HCT116 (cell line): ENCODE data around the gene EPHA4. TPM values are rescaled to one million over a fixed set of nuclear protein-coding genes. Genes with fewer than 3 reads are reported as not detected.

Source experiments
- ATAC-seq: fragments of 200-7000 bp; cut with Tn5 transposase; 2 replicates; pipeline ENCODE4 v1.9.1; 2020; ENCODE audit warnings: mild to moderate bottlenecking, moderate library complexity
- BruUV-seq: library from RNA; stranded (reverse); fragments of 400-500 nt; replicated peaks from 2 replicates; lab custom pipeline; 2021; lab: Mats Ljungman, UMichigan
- CTCF ChIA-PET: fragments of 300-600 bp; sonication (Branson Sonifier 250); formaldehyde crosslinking; loops from one replicate; lab custom pipeline; 2021; ENCODE audit warnings: antibody characterized with exemption; lab: Charles Lee
- POLR2A ChIA-PET: fragments of 300-600, 350-600 bp; sonication (Branson Sonifier 250); formaldehyde crosslinking; loops from one replicate; lab custom pipeline; 2021; ENCODE audit warnings: antibody characterized with exemption; lab: Charles Lee
- RAD21 ChIA-PET, 2 experiments: fragments of 300-600 bp; sonication (Branson Sonifier 250); formaldehyde crosslinking; loops; one replicate each; lab custom pipeline; 2023; ENCODE audit warnings: low total read pairs in 2 of 2; ENCODE audit not compliant: uncharacterized antibody in 2 of 2, unreplicated experiment in 2 of 2, low non-redundant PET in 1 of 2; lab: Charles Lee
- DNase-seq: peaks from one replicate; pipeline ENCODE4 v3.0.0-alpha.2; 2010; ENCODE audit warnings: low read depth, low spot score
- H2AFZ ChIP-seq: fragments of 200-600 bp; shearing (Covaris generic), sonication (generic); 2 replicates; pipeline ENCODE4 v1.6.1; 2017; ENCODE audit warnings: low read depth, mixed run types, mixed read lengths, antibody characterized with exemption, low read length; ENCODE audit not compliant: poor library complexity, severe bottlenecking
- H3K27ac ChIP-seq: 2 replicates; pipeline ENCODE4 v1.5.1; 2012; ENCODE audit warnings: low read depth, low read length
- H3K27me3 ChIP-seq: fragments of 200-600 bp; sonication (generic); 2 replicates; pipeline ENCODE4 v1.6.1; 2016; ENCODE audit warnings: mixed run types, low read length, mixed read lengths; ENCODE audit not compliant: insufficient read depth
- H3K36me3 ChIP-seq, 2 experiments: fragments of 200-500 bp in 1 of 2; fragments of 200-600 bp in 1 of 2; sonication (Bioruptor generic) in 1 of 2; sonication (generic) in 1 of 2; 2 replicates each; pipeline versions ENCODE4 v1.5.1 to v1.6.1; 2014 to 2016; ENCODE audit warnings: low read length in 2 of 2, inconsistent platforms in 1 of 2, mixed read lengths in 1 of 2, mixed run types in 1 of 2; ENCODE audit not compliant: insufficient read depth in 2 of 2, control insufficient read depth in 1 of 2
- H3K4me1 ChIP-seq, 2 experiments: fragments of 200-600 bp in 1 of 2; sonication (generic) in 1 of 2; 2 replicates each; pipeline versions ENCODE4 v1.5.1 to v1.6.1; 2012 to 2017; ENCODE audit warnings: low read length in 2 of 2, inconsistent platforms in 1 of 2, mild to moderate bottlenecking in 1 of 2, mixed read lengths in 1 of 2, mixed run types in 1 of 2, moderate library complexity in 1 of 2; ENCODE audit not compliant: insufficient read depth in 2 of 2, control insufficient read depth in 1 of 2
- H3K4me2 ChIP-seq: fragments of 200-600 bp; sonication (generic); 2 replicates; pipeline ENCODE4 v1.6.1; 2017; ENCODE audit warnings: mixed run types, low read length, mixed read lengths
- H3K4me3 ChIP-seq, 2 experiments: fragments of 200-600 bp in 1 of 2; sonication (generic) in 1 of 2; replicated peaks in 1 of 2; 2 replicates each; pipeline ENCODE4 v1.5.1; 2011 to 2016; ENCODE audit warnings: low read length in 2 of 2, control low read depth in 1 of 2, low read depth in 1 of 2, mild to moderate bottlenecking in 1 of 2, mixed read lengths in 1 of 2, mixed run types in 1 of 2
- H3K79me2 ChIP-seq: fragments of 200-600 bp; sonication (generic); 2 replicates; pipeline ENCODE4 v1.6.1; 2017; ENCODE audit warnings: mild to moderate bottlenecking, mixed run types, low read length, moderate library complexity, mixed read lengths; ENCODE audit not compliant: insufficient read depth
- H3K9ac ChIP-seq: fragments of 200-600 bp; sonication (generic); 2 replicates; pipeline ENCODE4 v1.6.1; 2016; ENCODE audit warnings: low read length, mixed read lengths
- H3K9me2 ChIP-seq: fragments of 200-600 bp; sonication (generic), shearing (Covaris generic); 2 replicates; pipeline ENCODE4 v1.6.1; 2017; ENCODE audit warnings: mixed run types, mild to moderate bottlenecking, moderate library complexity; ENCODE audit not compliant: insufficient read depth
- H3K9me3 ChIP-seq, 2 experiments: fragments of 200-500 bp in 1 of 2; fragments of 200-600 bp in 1 of 2; sonication (Bioruptor generic) in 1 of 2; sonication (generic) in 1 of 2; 2 replicates each; pipeline ENCODE4 v1.6.1; 2014 to 2017; ENCODE audit warnings: low read length in 2 of 2, mixed read lengths in 2 of 2, inconsistent platforms in 1 of 2, low read depth in 1 of 2, mild to moderate bottlenecking in 1 of 2, mixed run types in 1 of 2, moderate library complexity in 1 of 2; ENCODE audit not compliant: control insufficient read depth in 1 of 2, insufficient read depth in 1 of 2
- H4K20me1 ChIP-seq: fragments of 200-600 bp; sonication (generic), shearing (Covaris generic); 2 replicates; pipeline ENCODE4 v1.6.1; 2017; ENCODE audit warnings: mixed run types, mild to moderate bottlenecking, moderate library complexity; ENCODE audit not compliant: insufficient read depth
- CBX3 ChIP-seq: IDR thresholded peaks from 2 replicates; pipeline ENCODE4 v1.6.1; 2012; ENCODE audit warnings: low read depth
- EGR1 ChIP-seq: IDR thresholded peaks from 2 replicates; pipeline ENCODE4 v1.6.1; 2012; ENCODE audit warnings: low read depth
- FOSL1 ChIP-seq: IDR thresholded peaks from 2 replicates; pipeline ENCODE4 v1.6.1; 2012; ENCODE audit warnings: low read depth
- JUND ChIP-seq: IDR thresholded peaks from 2 replicates; pipeline ENCODE4 v1.6.1; 2012
- POLR2AphosphoS5 ChIP-seq: IDR thresholded peaks from 2 replicates; pipeline ENCODE4 v1.6.1; 2011; ENCODE audit warnings: mild to moderate bottlenecking, low read depth, low read length, moderate library complexity
- SIN3A ChIP-seq: IDR thresholded peaks from 2 replicates; pipeline ENCODE4 v1.6.1; 2012; ENCODE audit warnings: low read depth
- SP1 ChIP-seq: IDR thresholded peaks from 2 replicates; pipeline ENCODE4 v1.6.1; 2012; ENCODE audit warnings: low read depth
- SRF ChIP-seq: IDR thresholded peaks from 2 replicates; pipeline ENCODE4 v1.6.1; 2012; ENCODE audit warnings: low read depth
- YY1 ChIP-seq: IDR thresholded peaks from 2 replicates; pipeline ENCODE4 v1.6.1; 2011; ENCODE audit warnings: low read length, low read depth, moderate library complexity, mild to moderate bottlenecking; ENCODE audit not compliant: insufficient replicate concordance; ENCODE audit errors: extremely low read depth
- ZFX ChIP-seq: fragments of 450-650 bp; IDR thresholded peaks from 2 replicates; pipeline ENCODE4 v1.6.1; 2017
- ZNF274 ChIP-seq: fragments of 200-500 bp; sonication (Bioruptor generic); IDR thresholded peaks from 2 replicates; pipeline ENCODE4 v1.6.1; 2014; ENCODE audit warnings: mild to moderate bottlenecking, low read depth, low read length, inconsistent platforms
- intact Hi-C: fragments of 100-400 bp; cut with micrococcal nuclease; formaldehyde crosslinking; loops from 2 replicates; pipeline ENCODE4 v1.10.0; 2022
- total RNA-seq: library from RNA; stranded (reverse); gene quantifications from one replicate; pipeline ENCODE4 v1.2.1, GENCODE V29; 2021; ENCODE audit not compliant: unreplicated experiment
- TF ChIP-seq, protein P1 (sequence below): IDR thresholded peaks from 2 replicates; pipeline ENCODE4 v1.6.1; 2011; ENCODE audit warnings: mild to moderate bottlenecking, low read length, moderate library complexity; ENCODE audit not compliant: insufficient replicate concordance; ENCODE audit errors: extremely low read depth

The EPHA4 gene
- total RNA-seq, 1 experiment from 2014 or later, result 3.5 TPM

DNA sequence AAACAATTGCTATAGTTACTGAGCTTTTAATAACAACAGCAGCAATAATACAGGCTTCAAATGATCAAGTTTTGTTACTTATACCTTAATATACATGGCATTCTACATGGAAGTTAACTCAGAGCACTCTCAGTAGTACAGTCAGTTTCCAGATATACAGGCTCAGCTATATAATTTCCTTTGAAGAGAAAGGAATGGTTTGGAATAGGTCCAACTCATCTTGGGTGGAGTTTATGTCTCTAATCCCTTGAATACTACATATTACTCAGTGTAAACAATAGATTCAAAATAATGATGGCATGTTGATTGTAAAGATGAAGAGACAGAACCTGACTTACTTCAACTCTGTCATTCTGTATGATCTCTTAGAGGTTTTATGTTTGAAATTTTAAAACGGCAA lies 174.9 kb downstream of the EPHA4 start:
- Histone ChIP-seq H2AFZ (no peak overlapping the region), H3K36me3 (no peaks in the 10 kb centered on the region), H3K27ac (no peak overlapping the region), H3K4me1 (no peaks in the 10 kb centered on the region), H3K9me2 (no peaks in the 10 kb centered on the region), H3K9ac (no peak overlapping the region), H3K9me3 (no peaks in the 10 kb centered on the region), H3K4me2 (no peak overlapping the region), H3K4me3 (no peak overlapping the region), H3K79me2 (no peaks in the 10 kb centered on the region), H4K20me1 (no peaks in the 10 kb centered on the region), H3K27me3 (peaks cover 3% of the 10 kb centered on the region; the same call in 1 of the 2 replicates)
- RAD21 ChIA-PET, result no interaction called here
- POLR2A ChIA-PET, result no interaction called here
- no peak for TF ChIP-seq SP1
- TF ChIP-seq, protein P1, sequence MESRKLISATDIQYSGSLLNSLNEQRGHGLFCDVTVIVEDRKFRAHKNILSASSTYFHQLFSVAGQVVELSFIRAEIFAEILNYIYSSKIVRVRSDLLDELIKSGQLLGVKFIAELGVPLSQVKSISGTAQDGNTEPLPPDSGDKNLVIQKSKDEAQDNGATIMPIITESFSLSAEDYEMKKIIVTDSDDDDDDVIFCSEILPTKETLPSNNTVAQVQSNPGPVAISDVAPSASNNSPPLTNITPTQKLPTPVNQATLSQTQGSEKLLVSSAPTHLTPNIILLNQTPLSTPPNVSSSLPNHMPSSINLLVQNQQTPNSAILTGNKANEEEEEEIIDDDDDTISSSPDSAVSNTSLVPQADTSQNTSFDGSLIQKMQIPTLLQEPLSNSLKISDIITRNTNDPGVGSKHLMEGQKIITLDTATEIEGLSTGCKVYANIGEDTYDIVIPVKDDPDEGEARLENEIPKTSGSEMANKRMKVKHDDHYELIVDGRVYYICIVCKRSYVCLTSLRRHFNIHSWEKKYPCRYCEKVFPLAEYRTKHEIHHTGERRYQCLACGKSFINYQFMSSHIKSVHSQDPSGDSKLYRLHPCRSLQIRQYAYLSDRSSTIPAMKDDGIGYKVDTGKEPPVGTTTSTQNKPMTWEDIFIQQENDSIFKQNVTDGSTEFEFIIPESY, result no peak
- no peak for TF ChIP-seq SIN3A
- no peak for TF ChIP-seq POLR2AphosphoS5
- TF ChIP-seq ZNF274, result no peak
- no peak for TF ChIP-seq EGR1
- TF ChIP-seq ZFX, result no peak
- TF ChIP-seq JUND, result no peak
- TF ChIP-seq CBX3, result no peak
- TF ChIP-seq YY1, result no peak
- no peak for TF ChIP-seq SRF
- no peak for TF ChIP-seq FOSL1
- intact Hi-C loops, result no loop called here
- DNase-seq (no peak), ATAC-seq (no peak)
- CTCF ChIA-PET, result no interaction called here
- BruUV-seq, result no TSS peak
